ENCODE data around the gene STYXL2.

DNA sequence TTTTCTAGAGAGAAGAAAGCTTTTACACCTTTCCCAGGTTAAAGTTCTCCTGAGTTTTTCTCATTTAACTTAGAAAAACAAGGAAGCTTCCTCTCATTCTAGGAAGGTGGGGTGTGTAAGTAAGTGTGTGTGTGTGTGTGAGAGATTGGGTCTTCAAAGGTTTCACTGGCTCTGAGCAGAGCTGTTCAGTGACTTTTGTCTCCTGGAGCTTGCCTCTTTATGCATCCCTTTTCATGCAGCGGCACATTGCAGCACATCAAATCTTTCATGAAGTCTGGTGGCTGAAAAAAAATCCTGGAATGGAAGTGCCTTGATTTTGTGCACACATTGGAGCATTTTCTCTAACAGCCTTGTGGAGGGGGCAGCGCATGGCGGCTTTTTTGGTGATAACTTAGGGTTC, 7.1 kb upstream of the STYXL2 start:
- TF ChIP-seq, protein P1, sequence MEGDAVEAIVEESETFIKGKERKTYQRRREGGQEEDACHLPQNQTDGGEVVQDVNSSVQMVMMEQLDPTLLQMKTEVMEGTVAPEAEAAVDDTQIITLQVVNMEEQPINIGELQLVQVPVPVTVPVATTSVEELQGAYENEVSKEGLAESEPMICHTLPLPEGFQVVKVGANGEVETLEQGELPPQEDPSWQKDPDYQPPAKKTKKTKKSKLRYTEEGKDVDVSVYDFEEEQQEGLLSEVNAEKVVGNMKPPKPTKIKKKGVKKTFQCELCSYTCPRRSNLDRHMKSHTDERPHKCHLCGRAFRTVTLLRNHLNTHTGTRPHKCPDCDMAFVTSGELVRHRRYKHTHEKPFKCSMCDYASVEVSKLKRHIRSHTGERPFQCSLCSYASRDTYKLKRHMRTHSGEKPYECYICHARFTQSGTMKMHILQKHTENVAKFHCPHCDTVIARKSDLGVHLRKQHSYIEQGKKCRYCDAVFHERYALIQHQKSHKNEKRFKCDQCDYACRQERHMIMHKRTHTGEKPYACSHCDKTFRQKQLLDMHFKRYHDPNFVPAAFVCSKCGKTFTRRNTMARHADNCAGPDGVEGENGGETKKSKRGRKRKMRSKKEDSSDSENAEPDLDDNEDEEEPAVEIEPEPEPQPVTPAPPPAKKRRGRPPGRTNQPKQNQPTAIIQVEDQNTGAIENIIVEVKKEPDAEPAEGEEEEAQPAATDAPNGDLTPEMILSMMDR (IDR thresholded peaks at IDR 0.05): no peak
- TF ChIP-seq POLR2A (IDR thresholded peaks at IDR 0.05): no peak

All from right lobe of liver (tissue), 4 donors.